ENCODE data around the gene DLG2.

Gene DLG2

DNA sequence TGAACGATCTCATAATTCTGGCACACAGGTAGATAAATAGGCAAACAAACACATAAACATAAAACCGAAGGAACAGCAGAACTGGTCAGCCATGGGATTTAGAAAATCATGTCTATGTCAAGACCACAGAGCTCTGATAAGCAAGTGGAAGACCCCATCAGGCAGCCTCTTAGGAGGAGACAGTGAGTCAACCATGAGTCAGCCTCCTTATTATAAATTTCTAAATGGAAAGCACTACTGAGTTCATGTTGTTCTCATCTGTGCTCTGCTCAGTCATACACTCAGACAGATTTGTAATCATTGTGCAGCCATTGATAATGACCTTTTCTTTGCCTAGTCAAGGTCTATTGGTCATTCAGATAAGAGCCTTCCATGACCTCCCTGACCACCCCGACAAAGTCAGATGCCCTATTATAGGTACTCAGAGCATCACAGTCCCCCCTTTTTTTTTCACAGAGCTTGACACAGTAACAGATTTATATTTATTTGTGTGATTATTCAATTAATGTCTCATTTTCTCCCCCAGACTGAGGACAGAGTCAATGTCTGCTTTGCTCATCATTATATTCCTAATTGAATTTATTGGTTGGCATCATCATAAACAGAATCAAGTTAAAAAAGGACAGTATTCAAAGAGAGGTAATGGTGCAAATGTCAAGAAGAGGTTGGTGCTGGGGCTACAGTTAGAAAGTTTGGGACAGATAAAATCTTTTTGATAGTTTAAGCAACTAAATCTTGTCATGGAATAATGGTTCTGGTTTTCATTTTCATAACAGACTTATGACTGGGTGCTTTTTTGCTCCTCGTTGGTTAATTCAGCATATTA, 1761.3 kb downstream of the DLG2 start:
- DNase-seq: no peak

DNA sequence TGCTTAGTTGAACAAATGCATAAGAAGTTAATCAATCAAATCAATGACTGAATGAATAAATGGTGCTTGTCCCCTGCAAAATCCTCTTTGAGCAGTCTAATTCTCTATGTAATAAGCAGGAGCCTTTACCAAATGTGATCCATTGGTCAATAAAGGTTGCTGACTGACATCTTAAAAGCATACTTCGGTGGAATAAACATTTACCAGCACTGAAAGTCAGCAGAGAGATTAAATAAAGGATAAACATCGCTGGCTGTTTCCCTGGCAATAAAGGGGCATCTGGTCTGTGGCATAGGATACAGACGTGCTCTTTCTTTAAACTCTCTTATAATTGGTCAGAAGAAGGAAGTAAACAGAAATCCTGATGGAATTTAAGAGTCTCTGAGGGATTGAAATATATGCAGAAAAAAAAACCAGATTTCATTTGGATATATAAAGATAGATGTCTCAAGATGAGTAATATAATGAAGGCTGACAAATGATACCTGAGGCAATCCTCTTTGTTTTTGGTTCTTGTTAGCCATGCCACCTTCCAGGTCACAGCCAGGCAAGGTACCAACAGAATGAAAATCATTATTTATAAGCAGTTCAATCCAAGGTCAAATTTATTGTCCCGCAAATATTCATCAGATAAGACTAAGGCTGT, 1762.6 kb downstream of the DLG2 start:
- DNase-seq: no peak

DNA sequence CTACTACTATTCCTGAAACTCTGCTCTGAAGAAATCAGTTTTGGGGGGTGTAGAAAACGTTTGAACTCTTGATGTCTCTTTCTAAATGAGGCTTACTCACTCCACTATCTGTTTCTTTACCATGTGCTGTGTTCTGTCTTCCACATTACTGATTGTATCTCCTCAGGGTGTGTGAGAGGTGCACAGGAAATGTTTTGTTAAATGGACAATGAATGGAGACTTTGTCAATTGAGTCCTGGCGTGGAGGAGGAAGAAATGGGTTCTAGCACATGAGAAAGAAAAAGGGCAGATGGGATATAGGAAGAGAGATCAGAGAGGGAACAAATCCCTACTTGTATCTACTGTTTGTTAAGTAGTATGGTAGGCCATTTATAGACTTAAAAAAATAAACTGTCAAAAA, 1763.9 kb downstream of the DLG2 start:
- no peak for DNase-seq

DNA sequence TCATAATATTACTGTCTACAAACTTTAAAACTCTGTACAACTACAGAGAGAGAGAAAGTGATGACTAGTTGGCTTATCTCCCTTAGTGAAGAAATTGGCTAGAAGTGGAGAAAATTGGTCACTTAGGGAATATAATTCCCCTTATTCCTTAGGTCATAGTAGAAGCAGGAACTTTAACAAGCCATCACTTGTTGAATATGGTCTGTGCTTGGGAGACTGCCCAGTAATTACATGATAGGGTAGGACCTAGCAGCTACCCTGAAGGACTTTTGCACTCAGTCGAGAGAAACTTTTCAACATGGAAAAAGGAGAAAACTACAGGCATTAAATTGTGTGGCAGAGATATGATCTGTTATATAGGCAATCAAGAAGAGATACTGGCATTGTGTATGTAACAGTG, 1764.5 kb downstream of the DLG2 start:
- DNase-seq: no peak

DNA sequence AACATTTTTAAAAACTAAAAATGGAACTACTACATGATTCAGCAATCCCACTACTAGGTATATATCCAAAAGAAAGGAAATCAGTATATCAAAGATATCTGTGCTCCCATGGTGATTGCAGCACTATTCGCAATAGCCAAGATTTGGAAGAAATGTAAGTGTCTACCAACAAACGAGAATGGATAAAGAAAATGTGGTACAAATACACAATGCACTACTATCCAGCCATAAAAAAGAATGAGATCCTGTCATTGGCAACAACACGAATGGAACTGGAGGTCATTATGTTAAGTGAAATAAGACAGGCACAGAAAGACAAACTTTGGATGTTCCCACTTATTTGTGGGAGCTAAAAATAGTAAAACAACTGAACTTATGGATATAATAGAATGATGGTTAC, 1765.1 kb downstream of the DLG2 start:
- no peak for DNase-seq

DNA sequence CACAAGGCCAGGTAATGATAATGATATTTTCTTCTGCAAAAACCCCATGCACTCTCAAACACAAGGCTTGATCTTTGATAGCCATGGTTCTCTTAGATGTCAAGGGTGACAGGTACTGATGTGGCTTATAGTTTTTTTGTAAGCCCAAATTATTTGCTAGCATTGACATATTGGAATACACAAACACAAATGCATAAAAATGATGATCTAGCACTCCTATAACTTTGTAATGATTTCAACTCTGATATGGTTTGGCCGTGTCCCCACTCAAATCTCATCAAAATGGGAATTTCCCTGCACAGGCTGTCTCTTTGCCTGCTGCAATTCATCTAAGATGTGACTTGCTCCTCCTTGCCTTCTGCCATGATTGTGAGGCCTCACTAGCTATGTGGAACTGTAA, 1768.5 kb downstream of the DLG2 start:
- no peak for DNase-seq

DNA sequence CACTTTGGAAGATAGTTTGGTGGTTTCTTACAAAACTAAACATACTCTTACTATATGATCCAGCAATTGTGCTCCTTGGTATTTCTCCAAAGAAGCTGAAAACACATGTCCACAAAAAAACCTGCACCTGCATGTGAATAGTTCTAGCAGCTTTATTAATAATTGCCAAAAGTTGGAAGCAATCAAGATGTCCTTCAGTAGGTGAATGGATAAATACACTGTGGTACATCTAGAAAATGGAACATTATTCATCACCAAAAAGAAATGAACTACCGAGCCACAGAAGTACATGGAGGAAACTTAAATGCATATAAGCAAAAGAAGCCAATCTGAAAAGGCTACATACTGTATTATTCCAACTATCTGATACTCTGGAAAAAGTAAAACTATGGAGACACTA, 1771.9 kb downstream of the DLG2 start:
- no peak for DNase-seq

DNA sequence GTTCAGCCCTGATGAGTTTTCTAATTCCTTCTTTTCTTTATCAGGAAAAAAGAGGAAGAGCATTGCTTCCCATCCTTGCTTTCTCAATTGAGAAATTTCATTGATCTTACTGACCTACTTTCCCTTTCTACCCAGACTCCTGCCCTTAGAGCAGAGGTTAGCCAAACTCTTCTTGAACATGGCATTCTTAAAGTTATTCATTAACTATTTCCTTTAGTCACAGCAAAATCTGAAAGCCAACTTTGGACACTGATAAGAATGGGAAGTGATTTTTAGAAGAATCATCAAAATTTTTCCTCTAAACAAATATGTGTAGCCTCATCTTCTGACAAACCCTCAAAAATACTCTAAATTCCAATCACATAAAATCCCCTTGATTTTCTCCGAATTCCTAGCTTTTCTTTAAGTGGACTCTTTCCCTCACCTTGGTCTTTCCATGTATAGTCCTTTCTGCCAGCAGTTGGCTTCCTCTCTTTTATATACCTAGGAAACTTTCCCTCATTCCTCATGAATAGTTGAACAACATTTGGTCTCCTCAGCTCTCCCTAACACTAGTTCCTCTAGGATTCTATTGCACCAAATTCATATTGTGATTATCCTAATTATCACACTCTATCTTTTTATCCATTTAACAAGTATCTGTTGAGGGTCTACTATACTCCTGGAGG, 1774.2 kb downstream of the DLG2 start:
- DNase-seq: no peak

DNA sequence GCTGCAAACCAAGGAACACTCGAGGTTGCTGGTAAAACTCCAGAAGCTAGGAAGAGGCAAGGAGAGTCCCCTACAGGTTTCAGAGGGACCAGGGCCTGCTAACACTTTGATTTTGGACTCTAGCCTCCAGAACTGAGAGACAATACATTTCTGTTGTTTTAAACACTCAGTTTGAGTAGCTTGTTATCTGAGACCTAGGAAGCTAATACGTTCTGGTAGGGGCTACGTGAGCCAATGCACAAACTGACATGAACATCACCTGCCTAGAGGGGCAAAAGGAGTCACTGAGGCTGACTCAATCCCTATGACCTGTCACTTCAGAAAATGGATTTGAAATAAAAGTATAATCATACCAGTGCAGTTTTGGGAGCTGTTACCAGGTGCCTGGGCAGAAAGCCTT, 1775.1 kb downstream of the DLG2 start:
- no peak for DNase-seq

DNA sequence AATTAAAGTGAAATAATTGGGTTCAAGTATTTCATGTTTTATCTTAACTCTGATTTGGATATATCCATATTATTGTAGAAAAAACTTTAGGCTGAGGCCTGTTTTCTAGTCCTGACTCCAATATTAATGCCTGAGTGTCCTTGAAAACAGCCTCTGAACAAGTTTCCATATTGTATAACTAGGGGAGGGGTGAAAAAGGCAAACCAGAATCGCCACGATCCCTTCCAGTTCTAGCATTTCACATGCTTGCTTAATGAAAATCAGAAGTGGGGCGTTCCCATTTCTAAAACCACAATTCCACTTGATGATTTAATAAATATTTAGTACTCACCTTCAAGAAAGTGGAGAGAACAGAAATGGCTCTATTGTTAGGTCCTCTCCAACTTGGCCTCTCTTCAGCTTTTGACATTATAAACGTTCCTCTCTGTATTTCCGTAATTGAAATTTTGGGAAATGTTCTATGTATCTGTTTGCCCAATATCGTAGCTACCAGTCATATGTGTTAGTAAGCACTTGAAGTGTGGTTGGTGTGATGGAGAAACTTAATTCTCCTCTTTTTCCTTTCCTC, 1779.6 kb downstream of the DLG2 start:
- no peak for DNase-seq

DNA sequence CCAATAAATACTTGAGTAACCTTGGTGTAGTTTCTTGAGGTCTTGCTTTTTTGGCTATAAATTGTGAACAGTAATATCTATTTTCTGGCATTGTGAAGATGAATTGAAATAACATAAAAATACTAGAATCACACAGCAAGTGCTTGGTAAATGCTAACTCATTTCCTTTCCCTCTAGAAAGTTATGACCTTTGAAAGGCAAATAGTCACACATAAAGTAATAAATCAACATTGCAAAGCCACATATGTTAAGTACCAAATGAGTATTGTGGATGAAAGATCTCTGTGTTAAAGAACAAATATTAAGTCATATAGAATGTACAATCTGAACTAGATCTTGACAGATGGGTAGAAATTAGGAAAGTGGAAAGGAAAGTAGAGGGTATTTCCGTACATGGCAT, 1781.3 kb downstream of the DLG2 start:
- DNase-seq: no peak

DNA sequence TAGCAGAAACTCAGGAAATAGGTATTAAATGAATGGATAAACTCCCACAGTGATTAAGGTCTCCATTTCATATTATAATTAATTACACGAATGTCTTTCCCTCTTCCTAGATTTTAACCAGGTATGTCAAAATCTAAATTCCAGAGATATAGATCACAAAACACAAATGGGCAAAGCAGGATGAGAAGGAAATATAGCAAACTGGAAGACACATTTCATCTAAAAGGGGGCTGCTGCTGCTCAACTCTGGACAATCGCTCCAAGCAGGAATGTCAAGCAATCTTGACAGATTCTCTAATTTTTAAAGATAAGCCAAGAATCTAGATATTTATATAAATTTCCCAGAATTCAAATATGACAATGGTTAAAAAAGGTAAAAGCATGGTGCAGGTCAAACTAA, 1786.8 kb downstream of the DLG2 start:
- DNase-seq: no peak

DNA sequence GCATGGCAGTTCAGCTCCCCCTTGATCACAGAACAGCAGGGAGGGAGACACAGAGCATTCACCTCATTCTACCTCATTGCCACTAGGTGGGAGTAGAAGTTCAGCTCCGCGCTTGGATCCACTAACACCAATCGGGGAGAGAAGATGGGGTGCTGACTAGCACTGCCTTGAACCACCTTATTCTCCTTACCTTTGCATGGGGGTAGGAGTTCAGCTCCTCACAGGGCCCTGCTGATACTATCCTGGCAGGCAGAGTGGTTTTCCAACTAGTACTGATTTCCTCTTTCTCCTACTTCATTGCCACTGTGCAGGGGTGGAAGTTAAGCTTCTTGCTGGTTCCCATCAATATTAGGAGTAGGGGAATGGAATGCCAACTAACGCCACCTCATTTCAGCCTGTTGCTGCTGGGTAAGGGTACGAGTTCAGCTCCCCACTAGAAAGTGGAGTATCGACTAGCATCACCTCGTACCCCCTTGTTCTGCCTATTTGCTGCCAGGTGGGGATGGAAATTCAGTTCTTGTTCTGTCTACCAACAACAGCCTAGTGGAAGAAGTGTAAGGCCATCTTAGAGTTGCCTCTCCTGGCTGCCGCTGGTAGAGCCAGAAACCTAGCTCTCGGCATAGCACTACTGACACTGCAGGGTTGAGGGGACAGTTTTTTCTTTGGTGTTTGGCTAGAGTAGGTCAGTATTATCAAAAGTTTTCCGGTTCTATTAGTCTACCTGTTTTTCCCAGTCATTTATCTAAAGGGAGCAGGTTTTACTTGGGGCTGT, 1790.1 kb downstream of the DLG2 start:
- no peak for DNase-seq

DNA sequence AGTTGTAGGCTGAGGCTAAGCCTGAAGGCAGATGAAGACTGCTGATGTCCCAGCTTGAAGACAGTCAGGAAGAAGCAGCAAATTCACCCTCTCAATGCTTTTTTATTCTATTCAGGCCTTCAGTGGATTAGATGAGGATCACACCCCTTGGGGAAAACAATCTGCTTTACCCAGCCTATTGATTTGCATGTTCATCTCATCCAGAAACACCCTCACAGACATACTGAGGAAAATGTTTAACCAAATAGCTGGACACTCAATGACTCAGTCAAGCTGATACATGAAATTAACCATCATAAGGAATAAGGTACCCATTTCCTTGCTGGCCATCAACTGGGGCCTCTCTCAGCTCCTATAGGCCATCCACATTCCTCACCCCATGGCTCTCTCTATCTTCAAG, 1791.1 kb downstream of the DLG2 start:
- DNase-seq: no peak

DNA sequence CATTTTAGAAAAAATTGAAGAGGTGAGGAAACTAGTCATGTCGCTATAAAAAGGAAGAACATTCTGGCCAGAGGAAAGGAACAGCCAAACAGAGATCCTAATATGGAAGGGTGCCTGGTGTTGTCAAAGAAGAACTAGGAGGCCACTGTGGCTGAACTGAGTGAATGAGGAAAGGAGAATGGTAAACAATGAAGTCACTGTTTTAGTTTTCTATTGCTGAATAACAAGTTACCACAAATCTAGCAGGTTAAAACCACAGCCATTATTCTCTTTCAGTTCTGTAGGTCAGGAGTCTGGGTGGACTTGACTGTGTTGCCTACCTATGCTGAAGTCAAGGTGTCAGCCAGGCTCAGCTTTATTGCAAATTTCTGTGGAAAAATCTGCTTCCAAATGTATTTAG, 1791.7 kb downstream of the DLG2 start:
- no peak for DNase-seq

DNA sequence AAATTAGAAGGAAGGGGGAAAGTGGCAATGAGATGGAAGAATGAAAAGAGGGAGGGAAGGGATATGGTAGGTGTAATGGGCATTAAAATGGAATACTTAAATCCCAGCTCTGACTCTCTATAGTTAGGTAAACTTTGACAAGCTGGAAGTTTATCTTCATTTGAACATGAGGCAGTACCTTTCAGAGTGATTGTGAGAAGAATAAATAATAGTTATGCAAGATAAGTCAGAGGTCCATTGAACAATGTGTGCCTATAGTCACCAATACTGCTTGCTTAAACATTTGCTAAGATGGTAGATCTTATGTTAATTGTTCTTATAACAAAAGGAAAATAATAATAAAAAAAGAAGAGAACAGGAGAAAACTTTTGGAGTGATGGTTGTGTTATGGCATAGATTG, 1795.2 kb downstream of the DLG2 start:
- no peak for DNase-seq

DNA sequence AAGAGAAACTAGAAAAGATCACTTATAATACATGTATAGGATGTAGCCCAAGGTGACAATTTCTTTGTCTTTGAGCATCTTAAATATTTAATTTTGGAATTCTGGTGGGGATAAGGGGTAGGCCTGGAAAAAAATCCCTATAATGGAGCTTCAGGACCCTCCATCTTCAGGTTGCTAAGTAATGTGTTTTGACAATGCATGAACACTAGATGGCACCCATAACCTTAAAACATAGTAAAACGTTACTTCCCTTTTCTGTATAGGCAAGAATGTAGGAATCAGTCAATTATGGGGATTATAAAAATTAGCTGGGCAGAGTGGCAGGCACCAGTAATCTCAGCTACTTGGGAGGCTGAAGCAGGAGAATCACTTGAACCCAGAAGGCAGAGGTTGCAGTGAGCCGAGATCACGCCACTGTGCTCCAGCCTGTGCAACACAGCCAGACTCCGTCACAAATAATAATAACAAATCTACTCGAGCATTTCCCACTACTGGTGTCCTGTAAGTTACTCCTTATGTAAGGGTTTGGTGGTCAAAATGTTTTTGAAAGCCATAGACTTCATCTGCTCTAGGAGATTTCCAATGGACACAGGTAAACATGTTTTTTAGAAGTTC, 1799.1 kb downstream of the DLG2 start:
- no peak for DNase-seq

DNA sequence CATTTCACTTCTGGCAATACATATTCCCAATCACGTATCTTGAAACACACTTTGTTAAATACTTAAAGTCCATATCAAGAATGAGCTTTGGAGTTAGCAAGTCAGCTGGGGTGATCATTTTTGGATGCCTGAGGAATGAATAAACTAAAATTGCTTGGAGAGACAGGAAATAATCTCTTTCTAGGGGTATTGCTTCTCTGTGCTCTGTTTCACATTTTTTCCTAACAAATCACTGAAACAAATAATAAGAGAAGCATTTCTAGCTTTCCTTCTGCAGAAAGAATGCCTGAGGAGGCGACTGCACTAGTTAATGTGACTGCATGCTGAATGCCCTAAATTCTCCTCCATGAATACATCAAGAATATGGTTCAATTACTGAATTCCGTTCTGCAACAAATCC, 1799.6 kb downstream of the DLG2 start:
- DNase-seq: no peak

DNA sequence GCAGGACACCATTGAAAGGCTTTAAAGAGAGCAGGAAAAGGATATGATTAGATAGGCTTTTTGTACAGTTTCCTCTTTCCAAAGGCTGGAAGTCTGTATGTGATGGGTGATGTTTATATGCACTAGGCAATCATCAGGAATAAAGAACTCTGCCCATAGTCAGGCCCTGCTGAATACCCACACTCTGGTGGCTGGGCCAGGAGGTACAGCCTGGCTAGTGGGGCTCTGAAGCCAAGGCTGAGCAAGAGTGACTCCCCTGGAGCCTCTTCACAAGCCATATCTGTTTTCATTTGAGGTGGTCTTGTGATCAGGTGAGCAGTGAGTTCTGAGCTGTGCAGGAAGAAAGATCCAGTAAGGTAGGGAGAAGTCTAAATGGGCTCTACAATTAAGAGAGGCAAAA, 1801.1 kb downstream of the DLG2 start:
- DNase-seq: no peak

DNA sequence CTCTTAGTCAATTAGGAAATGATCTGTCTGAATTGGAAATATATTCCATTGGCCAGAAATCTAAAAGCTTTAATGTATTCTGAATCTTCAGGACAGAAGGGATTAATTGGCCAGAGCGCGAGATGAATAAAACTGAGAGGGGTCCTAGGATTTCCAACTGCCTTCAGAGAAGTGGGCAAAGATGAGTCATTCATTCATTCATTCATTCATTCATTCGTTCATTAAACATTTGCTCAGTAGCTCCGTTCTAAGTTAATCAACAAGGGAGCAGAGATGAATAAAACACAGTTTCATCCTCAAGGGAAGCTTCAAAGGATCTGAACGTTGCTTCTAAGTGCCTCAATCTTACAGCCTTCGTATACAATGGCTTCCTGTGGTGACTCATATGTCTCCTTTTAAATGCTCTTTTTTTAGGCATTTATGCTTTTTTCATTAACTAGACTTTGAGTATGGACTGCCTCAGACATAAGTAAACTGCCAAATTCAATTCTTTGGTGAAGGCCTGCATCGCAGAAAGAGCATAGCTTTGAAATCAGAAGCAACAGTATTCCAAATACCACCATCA, 1803.6 kb downstream of the DLG2 start:
- DNase-seq: no peak

DNA sequence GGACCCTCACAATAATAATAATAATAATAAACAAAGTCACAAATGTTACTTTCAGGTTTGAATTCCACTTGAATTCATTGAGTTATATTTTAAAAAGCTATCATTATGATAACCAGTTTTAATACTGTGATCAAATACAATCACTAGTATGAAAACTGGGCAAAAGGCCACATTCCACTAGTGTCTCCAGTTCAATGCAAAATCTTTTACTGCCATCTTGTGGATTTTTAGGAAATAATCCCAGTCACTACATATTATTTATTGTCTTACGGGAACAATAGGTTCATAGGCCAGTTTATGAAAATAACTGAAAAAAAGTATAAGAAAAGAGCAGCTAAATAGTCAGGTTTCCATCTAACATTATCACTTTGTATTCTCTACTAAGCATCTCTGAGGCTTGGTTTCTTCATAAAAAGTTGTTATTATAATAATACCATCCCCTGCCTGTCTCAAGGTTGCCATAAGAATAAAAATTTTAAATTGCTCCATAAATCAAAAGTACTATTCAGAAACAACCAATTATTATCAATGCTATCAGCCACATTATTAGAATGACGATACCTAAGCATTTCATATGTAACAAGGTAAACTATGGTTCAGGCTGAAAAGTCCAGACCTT, 1807.1 kb downstream of the DLG2 start:
- DNase-seq: no peak

DNA sequence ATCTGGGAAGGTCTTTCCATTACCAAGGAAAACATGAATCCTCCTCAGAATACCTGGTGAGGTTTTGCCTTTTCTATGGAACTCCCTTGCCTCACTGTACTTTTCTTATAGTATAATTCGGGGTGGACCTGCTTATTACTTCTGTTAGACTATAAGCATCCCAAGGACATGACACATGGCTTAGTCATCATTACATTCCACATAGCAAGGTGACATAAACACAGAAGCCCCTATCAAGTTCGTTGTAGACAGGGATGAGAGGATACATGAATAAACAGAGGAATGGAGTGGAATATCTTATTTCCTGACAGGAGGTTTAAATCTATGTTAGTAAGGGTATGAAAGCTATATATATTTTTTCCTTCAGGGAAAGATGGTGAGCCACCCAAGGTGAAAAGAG, 1808.8 kb downstream of the DLG2 start:
- DNase-seq: no peak

Measured in activated gamma-delta T cell treated with Interleukin-2 at 50 U/mL for 16 hours (primary cell).